Fibroblast of skin of back (primary cell): ENCODE measurements around the gene OR6P1. TPM values are rescaled to one million over a fixed set of nuclear protein-coding genes. Genes with fewer than 3 reads are reported as not detected.

ENCODE experiments used
- DNase-seq: peaks from one replicate; pipeline ENCODE4 v3.0.0-alpha.2; 2013
- polyA plus RNA-seq, 2 experiments: library from polyadenylated mRNA; unstranded; fragments of 120-200 nt; gene quantifications; one replicate each; pipeline ENCODE4 v1.2.1, GENCODE V29; 2013; ENCODE audit not compliant: insufficient read length in 2 of 2

Gene OR6P1
- not detected for polyA plus RNA-seq (2013, experiment 1 of 2; ENCODE audit: insufficient read length)
- polyA plus RNA-seq (2013, experiment 2 of 2; ENCODE audit: insufficient read length): not detected

- DNase-seq: no peak
Measured at GRCh38 chr1:158570480-158570879, at the start of gene OR6P1. TSS of gene OR6P1 (minus strand) at chr1:158570580. CDS start at chr1:158563604, 6,976 bp downstream.

GRCh38 chr1:158613764-158614163, 43.4 kb upstream of the OR6P1 start:
- DNase-seq: no peak

GRCh38 chr1:158611916-158612315, 41.5 kb upstream of the OR6P1 start:
- no peak for DNase-seq

GRCh38 chr1:158607296-158607695, 36.9 kb upstream of the OR6P1 start:
- DNase-seq: no peak

GRCh38 chr1:158604968-158605367, 34.6 kb upstream of the OR6P1 start, which contains the start of gene OR10Z1:
TSS of gene OR10Z1 (plus strand) at chr1:158605268. CDS start at chr1:158606439, 1,171 bp downstream.
- no peak for DNase-seq

GRCh38 chr1:158600735-158601134, 30.4 kb upstream of the OR6P1 start:
- no peak for DNase-seq

- no peak for DNase-seq
Measured at GRCh38 chr1:158586942-158587341, 16.6 kb upstream of the OR6P1 start.

- DNase-seq: no peak
Measured at GRCh38 chr1:158583962-158584361, 13.6 kb upstream of the OR6P1 start.

GRCh38 chr1:158579733-158580132, 9.4 kb upstream of the OR6P1 start, which contains the start of gene OR10X1:
TSS of gene OR10X1 (minus strand) at chr1:158579899. CDS start at chr1:158579899, 0 bp downstream.
- no peak for DNase-seq

GRCh38 chr1:158577561-158577960, 7.2 kb upstream of the OR6P1 start:
- no peak for DNase-seq

GRCh38 chr1:158572226-158572625, 1.8 kb upstream of the OR6P1 start:
- no peak for DNase-seq

- DNase-seq: no peak
Measured at GRCh38 chr1:158564608-158565007, 5.8 kb downstream of the OR6P1 start.

GRCh38 chr1:158563853-158564252, 6.5 kb downstream of the OR6P1 start:
- DNase-seq: no peak

- no peak for DNase-seq
Measured at GRCh38 chr1:158559696-158560095, 10.7 kb downstream of the OR6P1 start.

GRCh38 chr1:158554352-158554751, 16.0 kb downstream of the OR6P1 start, which contains the start of gene OR6Y1:
TSS of gene OR6Y1 (minus strand) at chr1:158554405. CDS start at chr1:158548105, 6,300 bp downstream.
- no peak for DNase-seq

- no peak for DNase-seq
Measured at GRCh38 chr1:158552296-158552695, 18.1 kb downstream of the OR6P1 start.

GRCh38 chr1:158547533-158547932, 22.8 kb downstream of the OR6P1 start:
- DNase-seq: no peak

GRCh38 chr1:158537609-158538008, 32.8 kb downstream of the OR6P1 start:
- no peak for DNase-seq

GRCh38 chr1:158534496-158534895, 35.9 kb downstream of the OR6P1 start:
- no peak for DNase-seq

GRCh38 chr1:158527190-158527815, 43.1 kb downstream of the OR6P1 start:
- peak; percentile 8 for DNase-seq

GRCh38 chr1:158521666-158522058, 48.7 kb downstream of the OR6P1 start:
- no peak for DNase-seq

- no peak for DNase-seq
Measured at GRCh38 chr1:158520955-158521665, 49.3 kb downstream of the OR6P1 start.

GRCh38 chr1:158520021-158520420, 50.4 kb downstream of the OR6P1 start:
- no peak for DNase-seq

GRCh38 chr1:158516966-158517365, 53.4 kb downstream of the OR6P1 start:
- no peak for DNase-seq
